Mucosa of descending colon (tissue), 3 donors: ENCODE measurements around the gene PRDM16. TPM values are rescaled to one million over a fixed set of nuclear protein-coding genes. Genes with fewer than 3 reads are reported as not detected.

Experiments
- ATAC-seq: fragments of 200-7000 bp; cut with Tn5 transposase; one replicate; pipeline ENCODE4 v1.9.1; 2020; ENCODE audit warnings: mild to moderate bottlenecking, moderate library complexity
- DNase-seq, 3 donors: peaks; one replicate each; pipeline ENCODE4 v3.0.0-alpha.2; 2020
- H3K36me3 ChIP-seq: fragments of 200-600 bp; one replicate; pipeline ENCODE4 v1.8.0; 2021; ENCODE audit warnings: low read depth, mild to moderate bottlenecking
- H3K4me1 ChIP-seq: fragments of 200-600 bp; one replicate; pipeline ENCODE4 v1.8.0; 2021; ENCODE audit warnings: low read depth, mild to moderate bottlenecking
- H3K4me3 ChIP-seq: fragments of 200-600 bp; one replicate; pipeline ENCODE4 v1.8.0; 2021; ENCODE audit warnings: mild to moderate bottlenecking
- H3K9me3 ChIP-seq: fragments of 200-600 bp; one replicate; pipeline ENCODE4 v1.8.0; 2021; ENCODE audit warnings: mild to moderate bottlenecking
- intact Hi-C, 2 donors: fragments of 100-400 bp; cut with DNase I in 1 of 2; cut with micrococcal nuclease in 1 of 2; formaldehyde crosslinking; loops; one replicate each; pipeline versions ENCODE4 v1.11.0 to v1.11.1; 2022; cut with DNase I, micrococcal nuclease
- total RNA-seq, 3 donors: library from RNA; stranded (reverse); fragmentation: NEBNext Ultra II Directional in 2 of 3; extraction: Animal tissue kit (Norgen Biotek cat#: 25700) in 2 of 3; gene quantifications; one replicate each; pipeline versions ENCODE4 v1.2.1 to v1.2.4, GENCODE V29; 2021 to 2023
- TF ChIP-seq, protein P1 (sequence below): fragments of 200-600 bp; IDR thresholded peaks from one replicate; pipeline ENCODE4 v1.8.0; 2022; ENCODE audit warnings: antibody characterized with exemption, mild to moderate bottlenecking
- donor health status: DM: no; HTN: no; CAD: no; lungs with moderate emphysema.
- donor health status: DM: no; HTN: no; CAD: no.
- donor health status: DM: no; HTN: yes; CAD: no.

The PRDM16 gene
- total RNA-seq, 3 donors from 2014 or later = 1.6 to 2.5 (median 2.4) TPM

DNA sequence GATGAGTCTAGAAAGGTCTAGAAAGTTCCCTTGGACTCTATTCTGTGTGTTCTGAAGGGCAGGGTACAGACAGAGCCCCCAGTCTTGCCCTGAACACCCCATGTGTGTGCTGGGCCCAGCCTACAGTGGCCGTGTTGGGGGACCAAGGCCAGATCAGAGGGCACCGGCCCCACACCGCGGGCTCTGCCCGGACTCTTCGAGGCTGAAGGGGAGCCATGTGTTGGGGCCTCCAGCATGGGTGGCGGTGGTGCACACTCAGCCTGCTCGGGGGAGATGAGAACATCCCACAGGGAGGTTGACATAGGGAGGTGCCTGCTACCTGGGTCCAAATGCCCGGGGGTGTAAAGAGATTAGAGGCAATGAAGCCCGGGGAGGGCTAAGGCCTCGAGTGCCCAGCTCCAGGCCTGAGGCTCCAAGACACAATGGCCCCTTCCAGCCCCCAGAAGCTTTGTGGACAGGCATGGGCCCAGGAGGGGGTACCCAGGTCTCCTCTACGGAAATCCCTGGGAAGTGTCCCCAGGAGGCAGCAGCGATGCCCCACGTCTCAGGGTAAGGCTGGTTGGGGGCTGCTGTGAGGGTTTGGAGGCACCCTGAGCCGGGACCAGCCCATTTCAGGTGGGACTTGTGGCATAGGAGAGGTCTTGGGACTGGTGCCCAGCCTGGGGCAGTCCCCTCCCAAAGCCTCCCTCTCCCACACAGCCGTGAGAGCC lies 397.5 kb downstream of the PRDM16 start:
- H3K4me1 ChIP-seq = no peaks in the 10 kb centered on the region
- no peak for ATAC-seq
- intact Hi-C loops = no loop called here
- no peaks in the 10 kb centered on the region for H3K36me3 ChIP-seq
- no peak overlapping the region for H3K4me3 ChIP-seq
- DNase-seq = no peak
- TF ChIP-seq, protein P1, sequence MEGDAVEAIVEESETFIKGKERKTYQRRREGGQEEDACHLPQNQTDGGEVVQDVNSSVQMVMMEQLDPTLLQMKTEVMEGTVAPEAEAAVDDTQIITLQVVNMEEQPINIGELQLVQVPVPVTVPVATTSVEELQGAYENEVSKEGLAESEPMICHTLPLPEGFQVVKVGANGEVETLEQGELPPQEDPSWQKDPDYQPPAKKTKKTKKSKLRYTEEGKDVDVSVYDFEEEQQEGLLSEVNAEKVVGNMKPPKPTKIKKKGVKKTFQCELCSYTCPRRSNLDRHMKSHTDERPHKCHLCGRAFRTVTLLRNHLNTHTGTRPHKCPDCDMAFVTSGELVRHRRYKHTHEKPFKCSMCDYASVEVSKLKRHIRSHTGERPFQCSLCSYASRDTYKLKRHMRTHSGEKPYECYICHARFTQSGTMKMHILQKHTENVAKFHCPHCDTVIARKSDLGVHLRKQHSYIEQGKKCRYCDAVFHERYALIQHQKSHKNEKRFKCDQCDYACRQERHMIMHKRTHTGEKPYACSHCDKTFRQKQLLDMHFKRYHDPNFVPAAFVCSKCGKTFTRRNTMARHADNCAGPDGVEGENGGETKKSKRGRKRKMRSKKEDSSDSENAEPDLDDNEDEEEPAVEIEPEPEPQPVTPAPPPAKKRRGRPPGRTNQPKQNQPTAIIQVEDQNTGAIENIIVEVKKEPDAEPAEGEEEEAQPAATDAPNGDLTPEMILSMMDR = no peak
- H3K9me3 ChIP-seq = no peaks in the 10 kb centered on the region

DNA sequence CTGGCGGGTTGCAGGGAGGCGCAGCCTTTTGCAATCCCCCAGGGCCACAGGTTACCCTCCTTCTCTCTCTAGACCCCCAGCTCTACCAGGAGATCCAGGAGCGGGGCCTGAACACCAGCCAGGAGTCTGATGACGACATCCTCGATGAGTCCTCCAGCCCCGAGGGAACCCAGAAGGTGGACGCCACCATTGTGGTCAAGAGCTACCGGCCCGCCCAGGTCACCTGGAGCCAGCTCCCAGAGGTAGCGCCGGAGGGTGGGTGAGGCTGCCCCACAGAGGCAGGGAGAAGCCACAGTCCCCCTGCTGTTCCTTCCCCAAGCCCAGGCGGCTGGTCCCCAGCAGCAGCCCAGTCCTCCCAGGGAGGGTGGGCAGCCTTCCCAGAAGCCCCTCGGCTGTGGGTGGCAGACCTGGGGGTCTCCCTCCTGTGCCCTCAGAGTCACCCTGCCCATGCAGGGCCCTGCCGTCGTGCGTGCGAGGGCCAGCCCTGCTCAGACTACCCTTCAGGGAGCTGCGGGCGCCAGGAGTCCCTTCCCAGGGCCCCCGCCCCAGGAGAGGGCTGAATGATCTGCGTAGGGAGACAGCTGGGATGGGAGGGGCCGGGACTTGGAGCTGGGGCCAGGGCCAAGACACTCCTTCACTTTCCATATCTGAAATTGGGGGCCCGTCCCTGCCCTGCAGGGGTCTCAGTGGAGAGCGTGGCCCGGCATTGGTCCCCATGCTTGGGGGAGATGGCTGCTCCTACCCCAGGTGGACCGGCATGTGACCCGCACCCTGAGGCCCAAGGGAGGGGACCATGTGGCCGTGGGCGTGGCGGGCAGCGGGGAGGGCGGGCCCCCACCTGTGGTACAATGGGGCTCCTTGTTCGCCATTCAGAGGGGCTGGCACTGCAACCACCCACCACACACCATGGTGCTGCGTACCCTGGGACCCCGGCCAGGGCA lies 398.4 kb downstream of the PRDM16 start:
- Histone ChIP-seq H3K4me3 (no peak overlapping the region), H3K4me1 (no peaks in the 10 kb centered on the region), H3K9me3 (no peaks in the 10 kb centered on the region), H3K36me3 (no peaks in the 10 kb centered on the region)
- ATAC-seq = no peak
- TF ChIP-seq, protein P1 = no peak
- intact Hi-C loops = no loop called here
- DNase-seq = peak in 1 of 3 donors; percentile 25

DNA sequence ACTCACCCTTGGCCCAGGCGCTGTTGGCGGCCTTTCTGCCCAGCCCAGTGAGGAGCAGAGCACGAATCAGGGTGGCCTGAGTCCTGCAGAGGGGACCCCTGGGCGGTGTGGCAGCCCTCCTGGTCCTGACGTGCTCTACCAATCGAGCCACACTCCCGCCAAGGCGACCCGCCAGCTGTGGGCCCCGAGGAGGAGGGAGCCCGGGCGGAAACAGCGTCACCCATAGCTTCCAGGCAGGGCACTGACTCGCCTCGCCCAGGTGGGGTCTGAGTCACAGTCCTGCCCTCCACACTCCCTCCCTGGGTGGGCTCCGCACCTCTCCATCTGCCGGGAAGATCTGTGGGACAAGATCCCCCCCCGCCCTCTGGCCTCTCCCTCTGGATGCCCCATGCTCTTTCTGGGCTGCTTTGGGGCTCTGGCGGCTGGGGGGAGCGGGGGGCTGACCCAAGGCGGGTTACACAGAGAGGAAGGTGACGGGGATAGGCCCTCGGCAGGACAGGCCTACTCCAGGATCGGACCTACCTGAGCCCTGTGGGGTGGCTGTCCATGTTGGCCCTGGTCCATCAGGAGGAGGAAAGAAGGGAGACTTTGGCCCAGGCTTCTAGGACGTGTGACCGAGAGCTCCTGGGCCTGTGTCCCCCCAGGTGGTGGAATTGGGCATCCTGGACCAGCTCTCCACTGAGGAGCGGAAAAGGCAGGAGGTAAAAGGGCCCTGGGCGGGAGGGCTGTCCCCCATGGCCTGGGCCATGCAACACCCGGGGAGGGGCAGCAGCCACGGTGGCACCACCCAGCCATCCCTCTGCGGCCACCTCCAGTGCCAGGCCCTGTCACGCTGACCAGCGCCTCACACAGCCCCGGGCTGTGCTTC lies 399.5 kb downstream of the PRDM16 start:
- DNase-seq = peak in 1 of 3 donors; percentile 25
- Histone ChIP-seq H3K36me3 (no peaks in the 10 kb centered on the region), H3K4me1 (no peaks in the 10 kb centered on the region), H3K9me3 (no peaks in the 10 kb centered on the region), H3K4me3 (no peak overlapping the region)
- intact Hi-C loops = no loop called here
- TF ChIP-seq, protein P1 = no peak
- no peak for ATAC-seq

DNA sequence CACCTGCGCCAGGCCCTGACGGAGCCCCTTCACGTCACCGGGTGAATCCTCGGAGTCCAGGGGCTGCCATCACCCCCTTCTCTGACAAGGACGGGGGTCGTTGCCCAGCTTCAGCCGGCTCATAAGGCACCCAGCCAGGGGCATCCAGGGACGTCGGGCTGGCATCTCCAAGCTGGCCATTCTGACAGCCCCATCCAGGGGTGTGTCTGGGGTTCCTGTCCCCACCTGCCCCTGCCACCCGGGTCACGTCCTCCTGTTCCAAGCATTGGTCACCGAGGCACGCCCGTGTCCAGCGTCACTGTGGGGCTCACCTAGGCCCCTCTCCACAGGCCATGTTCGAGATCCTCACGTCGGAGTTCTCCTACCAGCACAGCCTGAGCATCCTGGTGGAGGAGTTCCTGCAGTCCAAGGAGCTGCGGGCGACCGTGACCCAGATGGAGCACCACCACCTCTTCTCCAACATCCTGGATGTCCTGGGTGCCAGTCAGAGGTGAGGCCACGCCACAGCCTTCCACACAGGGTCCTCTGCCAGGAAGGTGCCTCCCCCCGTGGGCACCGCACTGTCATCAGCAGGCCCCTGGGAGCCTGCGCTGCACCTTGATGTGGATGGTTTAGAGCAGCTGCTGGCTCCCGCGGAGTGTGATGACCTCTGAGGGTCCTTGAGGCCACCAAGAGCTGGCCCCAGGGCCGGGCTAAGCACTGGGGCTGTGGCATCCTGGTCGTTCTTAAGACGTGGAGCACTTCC lies 400.3 kb downstream of the PRDM16 start:
- Histone ChIP-seq H3K9me3 (no peaks in the 10 kb centered on the region), H3K4me3 (no peak overlapping the region), H3K4me1 (no peaks in the 10 kb centered on the region), H3K36me3 (peaks cover 4% of the 10 kb centered on the region)
- DNase-seq = peak in 1 of 3 donors; percentile 16
- no peak for ATAC-seq
- intact Hi-C loops = no loop called here
- TF ChIP-seq, protein P1 = no peak
